Uterus (tissue), 2 donors: ENCODE measurements around the gene ZNF528.

Experiments used
- CTCF ChIP-seq, 4 experiments: fragments of 200-600 bp in 2 of 4; fragments of 450-650 bp in 2 of 4; sonication (generic) in 2 of 4; IDR thresholded peaks; one replicate each; pipeline ENCODE4 v1.5.1; 2016 to 2019; ENCODE audit warnings: antibody characterized with exemption in 4 of 4, mild to moderate bottlenecking in 2 of 4, moderate library complexity in 1 of 4
- POLR2A ChIP-seq, 2 donors: fragments of 450-650 bp; IDR thresholded peaks; one replicate each; pipeline ENCODE4 v1.6.1; 2016; ENCODE audit warnings: antibody characterized with exemption in 2 of 2, mild to moderate bottlenecking in 1 of 2, moderate library complexity in 1 of 2

DNA sequence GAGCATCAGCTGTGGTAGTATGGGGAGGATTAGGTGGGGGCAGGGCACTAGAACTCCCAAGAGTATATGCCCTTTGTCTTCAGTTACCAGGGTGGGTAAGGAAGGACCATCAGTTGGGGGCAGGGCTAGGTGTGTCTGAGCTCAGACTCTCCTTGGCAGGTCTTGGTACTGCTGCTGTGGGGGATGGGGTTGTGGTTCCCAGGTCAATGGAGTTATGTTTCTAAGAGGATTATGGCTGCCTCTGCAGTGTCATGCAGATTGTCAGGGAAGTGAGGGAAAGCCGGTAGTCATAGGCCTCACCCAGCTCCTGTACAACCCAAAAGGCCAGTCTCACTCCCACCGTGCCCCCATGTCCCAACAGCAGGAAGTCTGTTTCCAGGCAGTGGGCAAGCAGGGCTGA is 46.9 kb downstream of the ZNF528 start:
- TF ChIP-seq CTCF (IDR thresholded peaks at IDR 0.05) = no peak
- no peak for TF ChIP-seq POLR2A (IDR thresholded peaks at IDR 0.05)
